RPMI7951 (cell line): ENCODE results near the gene PRKG1. TPM values are rescaled to one million over a fixed set of nuclear protein-coding genes. Genes with fewer than 3 reads are reported as not detected.

ENCODE experiments used
- DNase-seq: peaks from one replicate; pipeline ENCODE4 v3.0.0-alpha.2; 2012; ENCODE audit warnings: low read depth
- total RNA-seq: library from RNA; depleted of rRNA; stranded (reverse); fragments of >200 nt; shearing (Covaris generic); gene quantifications from 2 replicates; pipeline ENCODE4 v1.2.3, GENCODE V29; 2014

The PRKG1 gene
- total RNA-seq, 1 experiment from 2014 or later, result 0.12 TPM

- DNase-seq, result no peak
Observed at GRCh38 chr10:52059089-52059488, 984.8 kb downstream of the PRKG1 start.

DNA sequence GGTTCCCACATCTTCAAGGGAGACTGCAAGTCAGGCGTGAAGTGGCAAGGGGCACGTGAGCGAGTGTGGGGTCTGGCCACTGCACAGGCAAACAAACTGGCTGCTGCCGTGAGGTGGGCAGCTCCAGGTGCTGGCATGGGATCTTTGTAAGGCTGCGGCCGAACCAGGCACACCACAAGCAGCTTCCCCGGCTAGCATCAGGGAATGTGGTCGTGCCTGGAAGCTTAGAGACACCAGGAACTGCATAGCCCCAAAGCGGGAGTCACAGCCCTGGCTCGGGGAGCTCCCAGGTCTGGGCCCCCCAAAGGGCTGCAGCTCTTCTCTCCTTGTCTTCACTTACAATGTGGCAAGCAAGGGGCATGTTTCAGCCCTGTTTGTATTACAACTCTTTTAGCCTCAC is 988.9 kb downstream of the PRKG1 start:
- DNase-seq, result no peak

- DNase-seq, result no peak
Observed at GRCh38 chr10:52064084-52064845, 990.0 kb downstream of the PRKG1 start.

- DNase-seq, result peak; percentile 0
Observed at GRCh38 chr10:52066383-52066782, 992.1 kb downstream of the PRKG1 start.

DNA sequence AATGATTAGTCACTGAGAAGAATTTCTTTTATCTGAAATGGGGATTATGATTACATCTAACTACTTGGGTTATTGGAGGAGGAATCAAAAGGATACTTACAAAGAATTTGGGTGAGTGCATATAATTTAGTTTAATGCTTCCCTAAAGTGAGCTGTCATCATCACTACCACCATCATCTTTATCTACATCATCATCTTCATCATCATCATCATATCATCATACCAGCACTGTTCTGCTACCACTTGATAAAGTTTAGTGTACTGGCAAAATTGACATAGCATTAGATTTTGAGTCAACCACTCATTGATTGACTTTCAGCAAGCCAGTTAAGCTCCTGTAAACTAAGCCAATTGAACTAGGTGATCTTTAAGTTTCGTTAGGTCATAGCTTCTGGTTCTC is 994.2 kb downstream of the PRKG1 start:
- DNase-seq, result no peak

DNA sequence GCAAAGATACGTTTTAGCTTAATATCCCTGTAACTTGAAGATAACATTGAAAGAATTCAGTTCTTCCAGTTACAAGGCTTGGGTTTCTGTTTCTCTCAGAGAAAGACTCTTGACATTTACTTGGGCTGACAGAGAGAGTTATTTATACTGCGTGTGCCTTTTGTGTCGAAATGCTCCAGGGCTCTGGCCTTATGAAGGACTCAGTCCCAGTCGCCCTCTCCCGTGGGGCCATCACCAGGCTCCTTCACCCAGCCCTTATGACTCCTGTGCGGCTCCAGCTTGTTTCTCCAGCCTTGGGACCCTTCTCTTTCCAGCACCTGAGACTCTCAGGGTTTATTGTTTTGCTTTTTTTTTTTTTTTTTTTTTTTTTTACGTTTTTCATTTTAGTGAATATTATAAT is 997.5 kb downstream of the PRKG1 start:
- DNase-seq, result no peak

DNA sequence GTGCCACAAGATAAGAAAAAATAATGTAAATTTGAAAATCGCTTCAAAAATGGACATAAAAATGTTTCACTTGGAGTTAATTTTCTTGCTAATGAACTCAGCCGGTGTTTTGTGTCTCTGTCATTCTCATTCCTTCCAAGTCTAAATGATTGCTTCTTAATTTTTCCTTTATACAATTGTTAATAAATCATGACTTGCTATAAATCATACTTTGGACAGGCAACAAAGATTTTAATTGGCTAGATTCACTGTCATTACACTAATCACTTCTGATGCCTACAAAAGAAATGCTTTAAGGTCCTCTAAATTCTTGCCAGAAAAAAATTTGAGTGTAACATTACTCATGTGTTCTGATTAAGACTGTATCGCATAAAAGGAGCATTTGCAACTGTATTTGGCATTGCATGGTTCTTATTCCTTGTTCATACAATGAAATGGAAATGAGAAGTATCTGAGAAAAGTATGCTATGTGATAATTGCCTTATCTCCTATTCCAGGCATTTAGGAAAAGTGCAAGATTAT is 1000.3 kb downstream of the PRKG1 start:
- no peak for DNase-seq

GRCh38 chr10:52077814-52078213 is 1003.5 kb downstream of the PRKG1 start:
- DNase-seq, result no peak

- no peak for DNase-seq
Observed at GRCh38 chr10:52078397-52078937, 1004.2 kb downstream of the PRKG1 start.

DNA sequence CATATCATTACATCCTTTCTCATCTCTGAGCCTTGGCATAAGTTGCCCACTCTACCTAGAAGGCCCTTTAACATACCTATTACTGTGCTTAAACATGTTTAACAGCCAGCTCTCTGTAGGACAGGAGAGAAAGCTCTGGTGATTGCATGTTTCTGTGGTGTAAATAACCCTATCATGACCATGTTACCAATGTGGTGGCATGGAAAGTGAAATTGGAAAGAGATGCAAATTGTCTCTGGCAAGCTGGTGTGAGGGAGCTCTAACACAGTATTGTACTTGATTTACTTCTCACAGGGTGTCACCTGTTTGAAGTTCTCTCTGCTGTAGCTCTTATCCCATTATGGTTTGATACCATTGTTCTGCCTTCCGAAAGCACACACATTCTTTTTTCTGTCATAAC is 1008.0 kb downstream of the PRKG1 start:
- no peak for DNase-seq

DNA sequence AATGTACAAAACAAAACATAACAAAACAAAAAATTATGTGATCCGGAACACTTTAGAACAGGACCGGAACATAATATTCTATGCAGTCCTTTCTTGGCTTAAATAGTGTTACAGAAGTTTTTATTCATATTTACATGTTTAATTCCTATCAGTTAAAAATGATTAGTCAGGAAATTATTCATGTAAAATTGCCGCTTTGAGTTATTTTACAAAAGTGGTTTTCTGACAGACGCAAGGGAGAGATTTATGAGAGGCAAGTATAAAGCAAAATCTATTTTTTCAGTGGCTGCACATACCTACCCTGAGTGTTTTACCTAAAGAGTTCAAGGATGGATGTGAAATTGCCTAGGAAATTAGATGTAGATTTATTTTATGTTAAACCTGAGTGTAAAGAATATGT is 1009.1 kb downstream of the PRKG1 start:
- no peak for DNase-seq

GRCh38 chr10:52092390-52092789 is 1018.1 kb downstream of the PRKG1 start:
- DNase-seq, result no peak

DNA sequence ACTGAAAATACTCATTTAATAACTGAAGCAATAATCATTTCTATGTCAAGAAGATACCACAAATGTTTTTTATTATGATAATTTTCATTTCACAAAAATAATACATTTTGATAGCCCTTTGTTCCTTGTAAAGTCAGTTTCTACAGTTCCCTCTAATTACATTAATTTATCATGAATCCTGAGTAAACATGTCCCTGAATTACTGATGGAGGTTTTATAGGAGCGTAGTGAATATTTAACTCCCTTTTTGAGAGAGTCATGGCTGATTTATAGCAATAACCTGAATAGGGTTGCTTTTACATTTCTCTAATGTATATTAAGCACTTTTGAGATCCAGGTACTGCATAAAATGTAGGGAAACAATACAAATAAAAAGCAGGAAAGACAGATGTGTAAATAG is 1023.8 kb downstream of the PRKG1 start:
- no peak for DNase-seq

- no peak for DNase-seq
Observed at GRCh38 chr10:52099026-52099600, 1024.8 kb downstream of the PRKG1 start.

- DNase-seq, result no peak
Observed at GRCh38 chr10:52100011-52100547, 1025.8 kb downstream of the PRKG1 start.

GRCh38 chr10:52105301-52105700 is 1031.0 kb downstream of the PRKG1 start:
- no peak for DNase-seq

GRCh38 chr10:52106011-52106410 is 1031.7 kb downstream of the PRKG1 start:
- no peak for DNase-seq

DNA sequence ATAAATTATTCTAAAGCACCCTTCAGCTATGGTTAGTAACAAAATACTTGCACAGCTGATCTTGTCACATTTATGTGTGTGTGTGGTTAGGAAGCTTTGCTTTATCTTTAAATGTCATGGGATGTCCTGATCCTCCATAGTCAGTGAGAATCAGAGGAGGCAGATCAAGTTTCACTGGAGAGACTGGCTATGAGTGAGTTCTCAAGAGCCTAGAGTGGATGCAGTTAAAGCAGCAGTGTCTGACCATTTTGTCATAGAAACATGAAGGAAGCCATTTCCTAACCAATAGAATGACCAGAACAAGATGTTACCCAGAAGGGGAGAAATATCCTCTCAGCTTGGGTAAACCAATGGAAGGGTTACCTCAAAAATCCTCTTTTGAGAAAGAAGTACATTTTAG is 1032.6 kb downstream of the PRKG1 start:
- no peak for DNase-seq

DNA sequence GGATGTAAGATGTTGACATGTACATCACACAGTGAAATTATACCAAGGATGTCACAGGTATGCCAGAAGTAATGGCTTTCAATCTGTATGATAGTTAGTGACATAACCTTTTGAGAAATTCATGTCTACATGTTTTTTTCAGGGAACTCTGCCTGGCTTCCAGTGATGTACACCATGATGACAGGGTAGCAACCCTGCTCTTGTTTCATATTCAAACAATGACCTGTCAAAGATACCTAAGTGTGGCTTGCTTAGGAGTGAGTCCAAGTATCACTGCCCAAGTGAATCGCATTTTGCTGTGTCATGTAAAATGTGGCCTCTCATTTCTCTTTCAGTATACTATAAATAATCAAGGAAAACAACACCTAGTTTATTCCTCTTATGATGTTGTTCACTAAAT is 1033.9 kb downstream of the PRKG1 start:
- DNase-seq, result no peak

GRCh38 chr10:52110576-52110975 is 1036.3 kb downstream of the PRKG1 start:
- no peak for DNase-seq

DNA sequence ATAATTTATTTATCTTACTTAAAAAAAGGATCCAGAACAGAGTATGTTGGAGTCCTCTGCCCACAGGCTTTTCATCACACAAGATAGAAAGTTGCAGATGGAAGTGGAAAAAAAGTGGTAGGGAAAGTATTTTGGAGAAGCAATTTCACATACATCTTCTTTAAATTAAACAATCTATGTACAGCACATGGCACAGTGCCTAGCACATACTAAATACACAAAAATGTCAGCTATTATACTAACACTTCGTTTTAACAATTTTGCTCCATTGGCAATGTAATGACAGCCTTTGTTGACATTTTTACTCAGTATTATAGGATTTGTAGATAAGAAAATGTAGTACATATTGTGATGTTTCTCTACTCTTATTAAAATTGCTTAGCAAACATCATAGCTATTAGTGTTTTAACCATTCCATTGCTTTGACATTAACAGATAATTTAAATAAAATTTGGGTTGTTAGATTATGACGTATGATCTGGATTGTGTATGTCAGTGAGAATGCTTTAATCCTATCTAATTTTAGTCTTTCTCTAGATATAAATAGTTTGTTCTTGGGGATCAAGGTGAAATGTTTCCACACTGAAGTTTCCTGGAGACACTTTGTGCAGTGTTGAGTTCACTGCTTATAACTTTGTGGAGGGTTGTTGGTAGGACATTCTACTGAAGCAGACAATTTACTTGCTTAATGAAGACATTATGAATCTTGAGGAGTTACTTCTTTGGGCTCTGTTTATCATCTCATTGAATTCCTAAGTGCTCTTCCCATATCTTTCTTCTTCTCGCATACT is 1037.0 kb downstream of the PRKG1 start:
- no peak for DNase-seq

DNA sequence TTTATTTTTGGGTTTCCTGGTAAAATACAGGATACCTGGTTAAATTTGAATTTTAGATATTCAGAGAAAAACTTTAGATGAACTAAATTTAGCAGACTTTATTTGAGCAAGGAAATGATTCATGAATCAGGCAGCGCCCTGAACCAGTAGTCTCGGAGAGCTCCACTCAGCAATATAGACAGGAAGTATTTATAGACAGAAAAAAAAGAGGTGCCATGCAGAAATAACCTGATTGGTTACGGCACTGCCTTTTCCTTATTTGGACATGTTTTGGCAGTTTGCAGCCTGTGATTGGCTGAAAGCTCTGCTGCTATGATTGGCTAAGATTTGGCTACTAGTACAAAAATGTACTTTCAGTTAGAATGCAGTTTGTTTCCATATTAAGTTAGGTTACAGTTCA is 1041.5 kb downstream of the PRKG1 start:
- DNase-seq, result peak; percentile 3
